ENCODE data around the gene KCNIP3.

KCNIP3 gene

GRCh38 chr2:95285542-95285932 is 11.6 kb upstream of the KCNIP3 start:
- Histone ChIP-seq H3K4me1 (ENCODE audit: control insufficient read depth, low read depth, low read length) (no peaks in the 10 kb centered on the region), H3K36me3 (ENCODE audit: control insufficient read depth, insufficient read depth, low read length) (no peaks in the 10 kb centered on the region), H3K56ac (ENCODE audit: low read length) (no peak overlapping the region), H2BK120ac (ENCODE audit: low read depth, low read length) (no peak overlapping the region), H2BK5ac (ENCODE audit: low read length) (no peak overlapping the region), H3K4me2 (ENCODE audit: low read length) (no peak overlapping the region), H3K4ac (ENCODE audit: low read depth, low read length) (no peak overlapping the region), H3K27ac (ENCODE audit: low read depth, low read length) (no peak overlapping the region), H3K18ac (ENCODE audit: low read length) (no peak overlapping the region), H2AK5ac (ENCODE audit: low read length) (no peak overlapping the region), H4K5ac (ENCODE audit: low read length) (no peak overlapping the region), H2BK15ac (replicated peaks; ENCODE audit: low read depth) (no peak overlapping the region), H4K8ac (ENCODE audit: low read depth, low read length) (no peak overlapping the region), H3K9ac (ENCODE audit: low read length) (no peak overlapping the region), H3K23ac (ENCODE audit: low read length) (no peak overlapping the region), H3K27me3 (ENCODE audit: insufficient read depth, low read length, poor library complexity) (no peaks in the 10 kb centered on the region), H3K79me2 (ENCODE audit: control insufficient read depth, insufficient read depth, low read length) (no peaks in the 10 kb centered on the region), H3K4me3 (ENCODE audit: low read length) (no peak overlapping the region), H3K79me1 (ENCODE audit: low read length) (no peaks in the 10 kb centered on the region)
- DNase-seq = no peak
- WGBS (ENCODE audit: extremely low coverage, insufficient coverage, low lambda C conversion rate) = no CpG with 5 or more reads among the region's 4 CpGs

- no peak overlapping the region for H4K5ac ChIP-seq (ENCODE audit: low read length)
- H3K4me1 ChIP-seq (ENCODE audit: control insufficient read depth, low read depth, low read length) = no peaks in the 10 kb centered on the region
- H2BK15ac ChIP-seq (replicated peaks; ENCODE audit: low read depth) = no peak overlapping the region
- no peak overlapping the region for H3K9ac ChIP-seq (ENCODE audit: low read length)
- no peak overlapping the region for H3K56ac ChIP-seq (ENCODE audit: low read length)
- H3K27me3 ChIP-seq (ENCODE audit: insufficient read depth, low read length, poor library complexity) = no peaks in the 10 kb centered on the region
- no peaks in the 10 kb centered on the region for H3K36me3 ChIP-seq (ENCODE audit: control insufficient read depth, insufficient read depth, low read length)
- H3K23ac ChIP-seq (ENCODE audit: low read length) = no peak overlapping the region
- H2BK5ac ChIP-seq (ENCODE audit: low read length) = no peak overlapping the region
- no peak overlapping the region for H3K4me3 ChIP-seq (ENCODE audit: low read length)
- no peaks in the 10 kb centered on the region for H3K79me1 ChIP-seq (ENCODE audit: low read length)
- H3K18ac ChIP-seq (ENCODE audit: low read length) = no peak overlapping the region
- H3K27ac ChIP-seq (ENCODE audit: low read depth, low read length) = no peak overlapping the region
- H3K79me2 ChIP-seq (ENCODE audit: control insufficient read depth, insufficient read depth, low read length) = no peaks in the 10 kb centered on the region
- no peak for DNase-seq
- no CpG with 5 or more reads among the region's 8 CpGs for WGBS (ENCODE audit: extremely low coverage, insufficient coverage, low lambda C conversion rate)
- H3K4me2 ChIP-seq (ENCODE audit: low read length) = no peak overlapping the region
- no peak overlapping the region for H2AK5ac ChIP-seq (ENCODE audit: low read length)
- H2BK120ac ChIP-seq (ENCODE audit: low read depth, low read length) = no peak overlapping the region
- no peak overlapping the region for H4K8ac ChIP-seq (ENCODE audit: low read depth, low read length)
- H3K4ac ChIP-seq (ENCODE audit: low read depth, low read length) = no peak overlapping the region
Measured at GRCh38 chr2:95287336-95287735, 9.8 kb upstream of the KCNIP3 start.

- no peak for DNase-seq
- Histone ChIP-seq H3K4ac (ENCODE audit: low read depth, low read length) (no peak overlapping the region), H3K9ac (ENCODE audit: low read length) (no peak overlapping the region), H2BK120ac (ENCODE audit: low read depth, low read length) (no peak overlapping the region), H3K4me3 (ENCODE audit: low read length) (no peak overlapping the region), H3K56ac (ENCODE audit: low read length) (no peak overlapping the region), H4K5ac (ENCODE audit: low read length) (no peak overlapping the region), H3K23ac (ENCODE audit: low read length) (no peak overlapping the region), H2BK15ac (replicated peaks; ENCODE audit: low read depth) (no peak overlapping the region), H3K27me3 (ENCODE audit: insufficient read depth, low read length, poor library complexity) (no peaks in the 10 kb centered on the region), H3K4me2 (ENCODE audit: low read length) (no peak overlapping the region), H2BK5ac (ENCODE audit: low read length) (no peak overlapping the region), H2AK5ac (ENCODE audit: low read length) (no peak overlapping the region), H3K36me3 (ENCODE audit: control insufficient read depth, insufficient read depth, low read length) (no peaks in the 10 kb centered on the region), H3K4me1 (ENCODE audit: control insufficient read depth, low read depth, low read length) (no peaks in the 10 kb centered on the region), H3K18ac (ENCODE audit: low read length) (no peak overlapping the region), H3K79me1 (ENCODE audit: low read length) (no peaks in the 10 kb centered on the region), H4K8ac (ENCODE audit: low read depth, low read length) (no peak overlapping the region), H3K79me2 (ENCODE audit: control insufficient read depth, insufficient read depth, low read length) (no peaks in the 10 kb centered on the region), H3K27ac (ENCODE audit: low read depth, low read length) (no peak overlapping the region)
- WGBS (ENCODE audit: extremely low coverage, insufficient coverage, low lambda C conversion rate) = no CpG with 5 or more reads among the region's 5 CpGs
Measured at GRCh38 chr2:95287806-95288205, 9.3 kb upstream of the KCNIP3 start.

- Histone ChIP-seq H3K4me3 (ENCODE audit: low read length) (no peak overlapping the region), H2BK120ac (ENCODE audit: low read depth, low read length) (no peak overlapping the region), H3K4me2 (ENCODE audit: low read length) (no peak overlapping the region), H3K79me1 (ENCODE audit: low read length) (no peaks in the 10 kb centered on the region), H3K27me3 (ENCODE audit: insufficient read depth, low read length, poor library complexity) (no peaks in the 10 kb centered on the region), H3K18ac (ENCODE audit: low read length) (no peak overlapping the region), H4K8ac (ENCODE audit: low read depth, low read length) (no peak overlapping the region), H2BK15ac (replicated peaks; ENCODE audit: low read depth) (no peak overlapping the region), H3K27ac (ENCODE audit: low read depth, low read length) (no peak overlapping the region), H2BK5ac (ENCODE audit: low read length) (no peak overlapping the region), H3K9ac (ENCODE audit: low read length) (no peak overlapping the region), H4K5ac (ENCODE audit: low read length) (no peak overlapping the region), H3K79me2 (ENCODE audit: control insufficient read depth, insufficient read depth, low read length) (no peaks in the 10 kb centered on the region), H3K56ac (ENCODE audit: low read length) (no peak overlapping the region), H3K36me3 (ENCODE audit: control insufficient read depth, insufficient read depth, low read length) (no peaks in the 10 kb centered on the region), H3K23ac (ENCODE audit: low read length) (no peak overlapping the region), H3K4ac (ENCODE audit: low read depth, low read length) (no peak overlapping the region), H3K4me1 (ENCODE audit: control insufficient read depth, low read depth, low read length) (no peaks in the 10 kb centered on the region), H2AK5ac (ENCODE audit: low read length) (no peak overlapping the region)
- WGBS (ENCODE audit: extremely low coverage, insufficient coverage, low lambda C conversion rate) = no CpG with 5 or more reads among the region's 7 CpGs
- peak; percentile 37 for DNase-seq
Measured at GRCh38 chr2:95289253-95289652, 7.9 kb upstream of the KCNIP3 start.

- Histone ChIP-seq H2AK5ac (ENCODE audit: low read length) (no peak overlapping the region), H2BK15ac (replicated peaks; ENCODE audit: low read depth) (no peak overlapping the region), H2BK120ac (ENCODE audit: low read depth, low read length) (no peak overlapping the region), H3K79me1 (ENCODE audit: low read length) (no peaks in the 10 kb centered on the region), H4K5ac (ENCODE audit: low read length) (no peak overlapping the region), H3K27ac (ENCODE audit: low read depth, low read length) (no peak overlapping the region), H3K18ac (ENCODE audit: low read length) (no peak overlapping the region), H3K4me2 (ENCODE audit: low read length) (no peak overlapping the region), H3K4me3 (ENCODE audit: low read length) (no peak overlapping the region), H2BK5ac (ENCODE audit: low read length) (no peak overlapping the region), H3K4ac (ENCODE audit: low read depth, low read length) (no peak overlapping the region), H3K4me1 (ENCODE audit: control insufficient read depth, low read depth, low read length) (no peaks in the 10 kb centered on the region), H4K8ac (ENCODE audit: low read depth, low read length) (no peak overlapping the region), H3K9ac (ENCODE audit: low read length) (no peak overlapping the region), H3K27me3 (ENCODE audit: insufficient read depth, low read length, poor library complexity) (no peaks in the 10 kb centered on the region), H3K23ac (ENCODE audit: low read length) (no peak overlapping the region), H3K36me3 (ENCODE audit: control insufficient read depth, insufficient read depth, low read length) (no peaks in the 10 kb centered on the region), H3K79me2 (ENCODE audit: control insufficient read depth, insufficient read depth, low read length) (no peaks in the 10 kb centered on the region), H3K56ac (ENCODE audit: low read length) (no peak overlapping the region)
- no peak for DNase-seq
Measured at GRCh38 chr2:95291222-95291621, 5.9 kb upstream of the KCNIP3 start.

GRCh38 chr2:95292623-95293260 is 4.4 kb upstream of the KCNIP3 start:
- Histone ChIP-seq H3K23ac (ENCODE audit: low read length) (no peak overlapping the region), H3K36me3 (ENCODE audit: control insufficient read depth, insufficient read depth, low read length) (no peaks in the 10 kb centered on the region), H4K8ac (ENCODE audit: low read depth, low read length) (no peak overlapping the region), H3K27ac (ENCODE audit: low read depth, low read length) (no peak overlapping the region), H3K79me1 (ENCODE audit: low read length) (no peaks in the 10 kb centered on the region), H3K9ac (ENCODE audit: low read length) (no peak overlapping the region), H3K56ac (ENCODE audit: low read length) (no peak overlapping the region), H3K4me1 (ENCODE audit: control insufficient read depth, low read depth, low read length) (no peaks in the 10 kb centered on the region), H2BK120ac (ENCODE audit: low read depth, low read length) (no peak overlapping the region), H3K4ac (ENCODE audit: low read depth, low read length) (no peak overlapping the region), H2BK5ac (ENCODE audit: low read length) (no peak overlapping the region), H3K79me2 (ENCODE audit: control insufficient read depth, insufficient read depth, low read length) (no peaks in the 10 kb centered on the region), H3K18ac (ENCODE audit: low read length) (no peak overlapping the region), H2BK15ac (replicated peaks; ENCODE audit: low read depth) (no peak overlapping the region), H3K4me3 (ENCODE audit: low read length) (no peak overlapping the region), H2AK5ac (ENCODE audit: low read length) (no peak overlapping the region), H3K4me2 (ENCODE audit: low read length) (no peak overlapping the region), H3K27me3 (ENCODE audit: insufficient read depth, low read length, poor library complexity) (no peaks in the 10 kb centered on the region), H4K5ac (ENCODE audit: low read length) (no peak overlapping the region)
- no CpG with 5 or more reads among the region's 9 CpGs for WGBS (ENCODE audit: extremely low coverage, insufficient coverage, low lambda C conversion rate)
- DNase-seq = no peak
